GM23338 (cell line): ENCODE results near the gene PKD2L2. TPM values are rescaled to one million over a fixed set of nuclear protein-coding genes. Genes with fewer than 3 reads are reported as not detected.
"Not testable (repeated sequence)": the region's sequence is repeated elsewhere in the genome, so short reads cannot be mapped to it uniquely, and the experiment has no call there.

Source experiments
- ATAC-seq: fragments of 200-7000 bp; cut with Tn5 transposase; 3 replicates; pipeline ENCODE4 v1.9.1; 2020
- DNase-seq: peaks from one replicate; pipeline ENCODE4 v3.0.0-alpha.2; 2015; ENCODE audit warnings: low spot score
- H2AFZ ChIP-seq: fragments of 200-600 bp; sonication (generic); 2 replicates; pipeline ENCODE4 v1.8.0; 2016; ENCODE audit warnings: antibody characterized with exemption, mild to moderate bottlenecking, moderate library complexity
- H3F3A ChIP-seq: fragments of 200-600 bp; sonication (generic); replicated peaks from 2 replicates; pipeline ENCODE4 v1.8.0; 2017; ENCODE audit warnings: antibody characterized with exemption, mixed run types, low read depth
- H3K27ac ChIP-seq: fragments of 200-600 bp; sonication (generic); 2 replicates; pipeline ENCODE4 v1.6.1; 2016; ENCODE audit warnings: low read depth
- H3K27me3 ChIP-seq: fragments of 200-600 bp; sonication (generic); 2 replicates; pipeline ENCODE4 v1.8.0; 2016; ENCODE audit warnings: mild to moderate bottlenecking, mixed run types, moderate library complexity; ENCODE audit not compliant: insufficient read depth
- H3K36me3 ChIP-seq: fragments of 200-600 bp; sonication (generic); 2 replicates; pipeline ENCODE4 v1.8.0; 2016; ENCODE audit warnings: mild to moderate bottlenecking; ENCODE audit not compliant: insufficient read depth
- H3K4me1 ChIP-seq: fragments of 200-600 bp; sonication (generic); 2 replicates; pipeline ENCODE4 v1.8.0; 2016; ENCODE audit warnings: mild to moderate bottlenecking, moderate library complexity; ENCODE audit not compliant: insufficient read depth
- H3K4me2 ChIP-seq: fragments of 200-600 bp; sonication (generic); 2 replicates; pipeline ENCODE4 v1.7.1; 2017; ENCODE audit warnings: mixed run types
- H3K4me3 ChIP-seq: fragments of 200-600 bp; sonication (generic); 2 replicates; pipeline ENCODE4 v1.6.1; 2016; ENCODE audit warnings: mixed run types
- H3K79me2 ChIP-seq: fragments of 200-600 bp; sonication (generic); replicated peaks from 2 replicates; pipeline ENCODE4 v1.8.0; 2017; ENCODE audit warnings: mild to moderate bottlenecking; ENCODE audit not compliant: insufficient read depth
- H3K9me2 ChIP-seq: fragments of 200-600 bp; sonication (generic); 2 replicates; pipeline ENCODE4 v1.8.0; 2017; ENCODE audit not compliant: insufficient read depth
- H4K20me1 ChIP-seq: fragments of 200-600 bp; sonication (generic); replicated peaks from 2 replicates; pipeline ENCODE4 v1.8.0; 2017; ENCODE audit warnings: mild to moderate bottlenecking; ENCODE audit not compliant: insufficient read depth
- H3K27ac Mint-ChIP-seq: 2 replicates; pipeline ENCODE4 v1.8.0; 2020; ENCODE audit warnings: inconsistent platforms, mild to moderate bottlenecking, moderate library complexity, mixed read lengths
- H3K27me3 Mint-ChIP-seq: 3 replicates; pipeline ENCODE4 v1.8.0; 2022; ENCODE audit warnings: low read depth, mild to moderate bottlenecking, moderate library complexity, mixed read lengths, inconsistent platforms; ENCODE audit not compliant: insufficient read depth, poor library complexity
- H3K36me3 Mint-ChIP-seq: 3 replicates; pipeline ENCODE4 v1.8.0; 2021; ENCODE audit warnings: low read depth, mild to moderate bottlenecking, inconsistent platforms, moderate library complexity, mixed read lengths
- H3K4me1 Mint-ChIP-seq: 3 replicates; pipeline ENCODE4 v1.8.0; 2020; ENCODE audit warnings: mild to moderate bottlenecking, inconsistent platforms, mixed read lengths
- H3K4me3 Mint-ChIP-seq: 3 replicates; pipeline ENCODE4 v1.8.0; 2021; ENCODE audit warnings: moderate library complexity, mild to moderate bottlenecking, inconsistent platforms, mixed read lengths
- H3K9me3 Mint-ChIP-seq: 3 replicates; pipeline ENCODE4 v1.8.0; 2020; ENCODE audit warnings: moderate library complexity, mild to moderate bottlenecking, inconsistent platforms, mixed read lengths
- CREB1 ChIP-seq: fragments of 250-450 bp; sonication (Bioruptor Pico); IDR thresholded peaks from 2 replicates; pipeline ENCODE4 v1.5.0; 2020; ENCODE audit warnings: low read depth, mild to moderate bottlenecking, moderate library complexity
- ETS1 ChIP-seq: IDR thresholded peaks from 2 replicates; pipeline ENCODE4 v1.6.1; 2016; ENCODE audit warnings: antibody characterized with exemption
- EZH2 ChIP-seq: fragments of 200-600 bp; sonication (generic); IDR thresholded peaks from one replicate; pipeline ENCODE4 v1.8.0; 2017; ENCODE audit warnings: antibody characterized with exemption, mild to moderate bottlenecking, low read depth; ENCODE audit not compliant: unreplicated experiment
- EZH2phosphoT487 ChIP-seq: fragments of 200-600 bp; sonication (generic); IDR thresholded peaks from one replicate; pipeline ENCODE4 v1.8.1; 2018; ENCODE audit warnings: antibody characterized with exemption; ENCODE audit not compliant: unreplicated experiment
- JUNB ChIP-seq: IDR thresholded peaks from one replicate; pipeline ENCODE4 v1.6.1; 2016; ENCODE audit warnings: antibody characterized with exemption; ENCODE audit not compliant: unreplicated experiment
- NANOG ChIP-seq: IDR thresholded peaks from 2 replicates; pipeline ENCODE4 v1.6.1; 2016; ENCODE audit warnings: antibody characterized with exemption, borderline replicate concordance
- POLR2AphosphoS5 ChIP-seq: IDR thresholded peaks from 2 replicates; pipeline ENCODE4 v1.6.1; 2016; ENCODE audit warnings: antibody characterized with exemption, low read depth
- ZNF331 ChIP-seq: fragments of 250-450 bp; sonication (Bioruptor Pico); IDR thresholded peaks from 2 replicates; pipeline ENCODE4 v1.5.0; 2020; ENCODE audit warnings: low read depth, mild to moderate bottlenecking, moderate library complexity
- polyA plus RNA-seq: library from polyadenylated mRNA; unstranded; fragments of >200 nt; fragmentation: Nextera tagmentation; extraction: Ambion mirVana; gene quantifications from 2 replicates; pipeline ENCODE4 v1.2.1, GENCODE V29; 2016
- total RNA-seq: library from RNA; depleted of rRNA; stranded (reverse); fragments of >200 nt; shearing (Covaris generic); gene quantifications from 2 replicates; pipeline ENCODE4 v1.2.3, GENCODE V29; 2014
- TF ChIP-seq, protein P1 (sequence below): fragments of 250-450 bp; sonication (Bioruptor Pico); IDR thresholded peaks from 2 replicates; pipeline ENCODE4 v1.5.0; 2020; ENCODE audit warnings: mild to moderate bottlenecking, moderate library complexity

PKD2L2 gene
- total and polyA plus RNA-seq, 2 experiments from 2014 or later, result 0.16 TPM; not detected in 1

DNA sequence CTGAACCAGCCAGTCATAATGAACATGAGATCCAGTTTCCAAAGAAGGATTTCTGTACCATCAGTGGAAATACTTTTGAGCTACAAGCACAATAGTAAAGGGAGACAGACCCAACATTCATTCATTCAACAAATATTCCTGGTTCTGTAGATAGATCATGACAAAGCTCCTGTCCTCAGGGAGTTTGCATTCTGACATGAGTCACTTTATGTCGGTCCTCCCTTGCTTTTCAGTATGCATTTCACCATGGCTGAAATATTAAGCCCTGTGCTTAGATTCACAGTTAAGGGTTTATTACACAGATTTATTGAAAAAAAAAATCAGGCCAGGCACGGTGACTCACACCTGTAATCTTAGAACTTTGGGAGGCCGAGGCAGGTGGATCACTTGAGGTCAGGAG lies 27.0 kb upstream of the PKD2L2 start (continued):
- TF ChIP-seq ETS1 (no peak), POLR2AphosphoS5 (no peak)

DNA sequence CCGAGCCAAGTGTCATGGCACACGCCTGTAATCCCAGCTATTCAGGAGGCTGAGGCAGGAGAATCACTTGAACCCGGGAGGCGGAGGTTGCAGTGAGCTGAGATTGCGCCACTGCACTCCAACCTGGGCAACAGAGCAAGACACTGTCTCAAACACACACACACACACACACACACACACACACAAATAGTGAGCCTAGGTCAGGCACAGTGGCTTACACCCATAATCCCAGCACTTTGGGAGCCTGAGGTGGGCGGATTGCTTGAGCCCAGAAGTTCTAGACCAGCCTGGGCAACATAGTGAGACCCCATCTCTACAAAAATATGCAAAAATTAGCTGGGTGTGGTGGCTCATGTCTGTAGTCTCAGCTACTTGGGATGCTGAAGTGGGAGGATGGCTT lies 25.6 kb upstream of the PKD2L2 start:
- not testable (repeated sequence) for H3K36me3 ChIP-seq, H3K4me3 Mint-ChIP-seq, DNase-seq, H3K9me2 ChIP-seq, H3K4me1 Mint-ChIP-seq, H3K27me3 Mint-ChIP-seq, H3K79me2 ChIP-seq, H3K36me3 Mint-ChIP-seq, H3K4me2 ChIP-seq, H3K27ac ChIP-seq, H3F3A ChIP-seq, H3K4me1 ChIP-seq, H4K20me1 ChIP-seq, H3K9me3 Mint-ChIP-seq, H3K27me3 ChIP-seq, H2AFZ ChIP-seq, H3K27ac Mint-ChIP-seq, H3K4me3 ChIP-seq, ATAC-seq

- no peaks in the 10 kb centered on the region for H4K20me1 ChIP-seq
- Mint-ChIP-seq H3K27ac (no peak overlapping the region), H3K4me3 (no peak overlapping the region), H3K4me1 (no peaks in the 10 kb centered on the region), H3K27me3 (peaks cover 2% of the 10 kb centered on the region), H3K9me3 (no peaks in the 10 kb centered on the region), H3K36me3 (no peaks in the 10 kb centered on the region)
- H2AFZ ChIP-seq, result no peak overlapping the region
- no peak for TF ChIP-seq EZH2phosphoT487
- no peak for TF ChIP-seq JUNB
- TF ChIP-seq ZNF331 (CRISPR knock-in tag), result no peak
- TF ChIP-seq POLR2AphosphoS5, result no peak
- no peak for TF ChIP-seq ETS1
- TF ChIP-seq, protein P1, sequence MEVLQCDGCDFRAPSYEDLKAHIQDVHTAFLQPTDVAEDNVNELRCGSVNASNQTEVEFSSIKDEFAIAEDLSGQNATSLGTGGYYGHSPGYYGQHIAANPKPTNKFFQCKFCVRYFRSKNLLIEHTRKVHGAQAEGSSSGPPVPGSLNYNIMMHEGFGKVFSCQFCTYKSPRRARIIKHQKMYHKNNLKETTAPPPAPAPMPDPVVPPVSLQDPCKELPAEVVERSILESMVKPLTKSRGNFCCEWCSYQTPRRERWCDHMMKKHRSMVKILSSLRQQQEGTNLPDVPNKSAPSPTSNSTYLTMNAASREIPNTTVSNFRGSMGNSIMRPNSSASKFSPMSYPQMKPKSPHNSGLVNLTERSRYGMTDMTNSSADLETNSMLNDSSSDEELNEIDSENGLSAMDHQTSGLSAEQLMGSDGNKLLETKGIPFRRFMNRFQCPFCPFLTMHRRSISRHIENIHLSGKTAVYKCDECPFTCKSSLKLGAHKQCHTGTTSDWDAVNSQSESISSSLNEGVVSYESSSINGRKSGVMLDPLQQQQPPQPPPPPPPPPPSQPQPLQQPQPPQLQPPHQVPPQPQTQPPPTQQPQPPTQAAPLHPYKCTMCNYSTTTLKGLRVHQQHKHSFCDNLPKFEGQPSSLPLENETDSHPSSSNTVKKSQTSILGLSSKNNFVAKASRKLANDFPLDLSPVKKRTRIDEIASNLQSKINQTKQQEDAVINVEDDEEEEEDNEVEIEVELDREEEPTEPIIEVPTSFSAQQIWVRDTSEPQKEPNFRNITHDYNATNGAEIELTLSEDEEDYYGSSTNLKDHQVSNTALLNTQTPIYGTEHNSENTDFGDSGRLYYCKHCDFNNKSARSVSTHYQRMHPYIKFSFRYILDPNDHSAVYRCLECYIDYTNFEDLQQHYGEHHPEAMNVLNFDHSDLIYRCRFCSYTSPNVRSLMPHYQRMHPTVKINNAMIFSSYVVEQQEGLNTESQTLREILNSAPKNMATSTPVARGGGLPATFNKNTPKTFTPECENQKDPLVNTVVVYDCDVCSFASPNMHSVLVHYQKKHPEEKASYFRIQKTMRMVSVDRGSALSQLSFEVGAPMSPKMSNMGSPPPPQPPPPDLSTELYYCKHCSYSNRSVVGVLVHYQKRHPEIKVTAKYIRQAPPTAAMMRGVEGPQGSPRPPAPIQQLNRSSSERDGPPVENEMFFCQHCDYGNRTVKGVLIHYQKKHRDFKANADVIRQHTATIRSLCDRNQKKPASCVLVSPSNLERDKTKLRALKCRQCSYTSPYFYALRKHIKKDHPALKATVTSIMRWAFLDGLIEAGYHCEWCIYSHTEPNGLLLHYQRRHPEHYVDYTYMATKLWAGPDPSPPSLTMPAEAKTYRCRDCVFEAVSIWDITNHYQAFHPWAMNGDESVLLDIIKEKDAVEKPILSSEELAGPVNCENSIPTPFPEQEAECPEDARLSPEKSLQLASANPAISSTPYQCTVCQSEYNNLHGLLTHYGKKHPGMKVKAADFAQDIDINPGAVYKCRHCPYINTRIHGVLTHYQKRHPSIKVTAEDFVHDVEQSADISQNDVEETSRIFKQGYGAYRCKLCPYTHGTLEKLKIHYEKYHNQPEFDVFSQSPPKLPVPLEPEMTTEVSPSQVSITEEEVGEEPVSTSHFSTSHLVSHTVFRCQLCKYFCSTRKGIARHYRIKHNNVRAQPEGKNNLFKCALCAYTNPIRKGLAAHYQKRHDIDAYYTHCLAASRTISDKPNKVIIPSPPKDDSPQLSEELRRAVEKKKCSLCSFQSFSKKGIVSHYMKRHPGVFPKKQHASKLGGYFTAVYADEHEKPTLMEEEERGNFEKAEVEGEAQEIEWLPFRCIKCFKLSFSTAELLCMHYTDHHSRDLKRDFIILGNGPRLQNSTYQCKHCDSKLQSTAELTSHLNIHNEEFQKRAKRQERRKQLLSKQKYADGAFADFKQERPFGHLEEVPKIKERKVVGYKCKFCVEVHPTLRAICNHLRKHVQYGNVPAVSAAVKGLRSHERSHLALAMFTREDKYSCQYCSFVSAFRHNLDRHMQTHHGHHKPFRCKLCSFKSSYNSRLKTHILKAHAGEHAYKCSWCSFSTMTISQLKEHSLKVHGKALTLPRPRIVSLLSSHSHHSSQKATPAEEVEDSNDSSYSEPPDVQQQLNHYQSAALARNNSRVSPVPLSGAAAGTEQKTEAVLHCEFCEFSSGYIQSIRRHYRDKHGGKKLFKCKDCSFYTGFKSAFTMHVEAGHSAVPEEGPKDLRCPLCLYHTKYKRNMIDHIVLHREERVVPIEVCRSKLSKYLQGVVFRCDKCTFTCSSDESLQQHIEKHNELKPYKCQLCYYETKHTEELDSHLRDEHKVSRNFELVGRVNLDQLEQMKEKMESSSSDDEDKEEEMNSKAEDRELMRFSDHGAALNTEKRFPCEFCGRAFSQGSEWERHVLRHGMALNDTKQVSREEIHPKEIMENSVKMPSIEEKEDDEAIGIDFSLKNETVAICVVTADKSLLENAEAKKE (CRISPR knock-in tag), result no peak
- no peak for TF ChIP-seq EZH2
- TF ChIP-seq NANOG, result no peak
- TF ChIP-seq CREB1 (CRISPR knock-in tag), result no peak
- ATAC-seq (no peak), DNase-seq (no peak)
- no peaks in the 10 kb centered on the region for H3K36me3 ChIP-seq
- H3K4me3 ChIP-seq, result no peak overlapping the region
- no peaks in the 10 kb centered on the region for H3K79me2 ChIP-seq
- no peaks in the 10 kb centered on the region for H3K27me3 ChIP-seq
- H3F3A ChIP-seq, result no peaks in the 10 kb centered on the region
- no peaks in the 10 kb centered on the region; the same call in 1 of the 2 replicates for H3K4me1 ChIP-seq
- H3K9me2 ChIP-seq, result no peaks in the 10 kb centered on the region
- H3K4me2 ChIP-seq, result no peak overlapping the region
- H3K27ac ChIP-seq, result no peak overlapping the region
These were observed 22.5 kb upstream of the PKD2L2 start for GRCh38 chr5:137866541-137867388.
